Keratinocyte (primary cell): ENCODE measurements around the gene PLA2G12A. TPM values are rescaled to one million over a fixed set of nuclear protein-coding genes. Genes with fewer than 3 reads are reported as not detected.

Experiments
- DNase-seq: peaks from one replicate; pipeline ENCODE4 v3.0.0-alpha.2; 2011; ENCODE audit warnings: low read depth, missing footprints, low spot score
- FAIRE-seq: peaks from 2 replicates; lab custom pipeline; 2011; peaks lifted over from hg19 to GRCh38; lab: Jason Lieb, UNC
- H2AFZ ChIP-seq: 2 replicates; pipeline ENCODE4 v1.6.0; 2012; ENCODE audit warnings: low read length, control low read depth, inconsistent platforms; ENCODE audit not compliant: control insufficient read depth
- H3K27ac ChIP-seq: 2 replicates; pipeline ENCODE4 v1.5.1; 2011; ENCODE audit warnings: low read length; ENCODE audit not compliant: control insufficient read depth, insufficient read depth
- H3K27me3 ChIP-seq: 3 replicates; pipeline ENCODE4 v1.6.0; 2011; ENCODE audit warnings: low read length; ENCODE audit not compliant: control insufficient read depth, insufficient read depth; ENCODE audit errors: extremely low read depth
- H3K36me3 ChIP-seq, 2 experiments: 2 replicates in 1 of 2; 3 replicates in 1 of 2; pipeline ENCODE4 v1.5.1; 2011; ENCODE audit warnings: low read length in 2 of 2, mild to moderate bottlenecking in 1 of 2; ENCODE audit not compliant: control insufficient read depth in 2 of 2, insufficient read depth in 2 of 2; ENCODE audit errors: extremely low read depth in 1 of 2
- H3K4me1 ChIP-seq: 3 replicates; pipeline ENCODE4 v1.5.1; 2011; ENCODE audit warnings: low read length; ENCODE audit not compliant: control insufficient read depth, insufficient read depth; ENCODE audit errors: extremely low read depth
- H3K4me2 ChIP-seq: 3 replicates; pipeline ENCODE4 v1.6.0; 2011; ENCODE audit warnings: low read depth, low read length; ENCODE audit not compliant: control insufficient read depth, insufficient read depth; ENCODE audit errors: extremely low read depth
- H3K4me3 ChIP-seq, 3 experiments: fragments of 200-600 bp in 1 of 3; sonication (generic) in 1 of 3; 2 replicates in 2 of 3; 3 replicates in 1 of 3; pipeline ENCODE4 v1.5.1; 2011 to 2016; ENCODE audit warnings: low read length in 3 of 3, mild to moderate bottlenecking in 3 of 3, control low read depth in 2 of 3, inconsistent platforms in 1 of 3, low read depth in 1 of 3, mixed read lengths in 1 of 3, mixed run types in 1 of 3, moderate library complexity in 1 of 3; ENCODE audit not compliant: control insufficient read depth in 2 of 3, insufficient read depth in 2 of 3; ENCODE audit errors: extremely low read depth in 1 of 3
- H3K79me2 ChIP-seq: 2 replicates; pipeline ENCODE4 v1.6.0; 2012; ENCODE audit warnings: low read length; ENCODE audit not compliant: control insufficient read depth, insufficient read depth
- H3K9ac ChIP-seq: 3 replicates; pipeline ENCODE4 v1.6.0; 2011; ENCODE audit warnings: low read length; ENCODE audit not compliant: control insufficient read depth, insufficient read depth; ENCODE audit errors: extremely low read depth
- H3K9me1 ChIP-seq: 3 replicates; pipeline ENCODE4 v1.6.0; 2011; ENCODE audit warnings: low read length; ENCODE audit not compliant: control insufficient read depth, insufficient read depth; ENCODE audit errors: extremely low read depth
- H3K9me3 ChIP-seq: 2 replicates; pipeline ENCODE4 v1.5.1; 2012; ENCODE audit warnings: low read depth, low read length; ENCODE audit not compliant: control insufficient read depth
- H4K20me1 ChIP-seq: 3 replicates; pipeline ENCODE4 v1.6.0; 2011; ENCODE audit warnings: low read length; ENCODE audit not compliant: control insufficient read depth, insufficient read depth; ENCODE audit errors: extremely low read depth
- EZH2 ChIP-seq: IDR thresholded peaks from one replicate; pipeline ENCODE4 v1.6.1; 2012; ENCODE audit warnings: inconsistent platforms, mild to moderate bottlenecking, low read length, moderate library complexity
- dilution Hi-C: fragments of 300-500 bp; cut with MboI; formaldehyde crosslinking; loops from one replicate; pipeline ENCODE4 v1.7.0; 2020; ENCODE audit warnings: low sequenced_read_pairs; ENCODE audit not compliant: extremely low pct_ligation_motif_present
- polyA plus RNA-seq, 5 experiments: library from polyadenylated mRNA; depleted of rRNA in 3 of 5; stranded (reverse) in 3 of 5; stranded (forward) in 1 of 5; unstranded in 1 of 5; fragments of >200 nt; gene quantifications; 1 replicate in 1 of 5; 2 replicates in 3 of 5; 3 replicates in 1 of 5; pipeline versions ENCODE4 v1.2.1 to v1.2.3, GENCODE V29; 2011 to 2012; ENCODE audit warnings: missing spikeins in 2 of 5, low read depth in 1 of 5, low replicate concordance in 1 of 5
- TF ChIP-seq, protein P1 (sequence below), 3 experiments: IDR thresholded peaks in 1 of 3; conservative IDR thresholded peaks in 1 of 3; optimal IDR thresholded peaks in 1 of 3; 2 replicates in 2 of 3; 3 replicates in 1 of 3; pipeline versions ENCODE3 to v1.5.1; 2011; ENCODE audit warnings: low read length in 3 of 3, mild to moderate bottlenecking in 3 of 3, moderate library complexity in 2 of 3, control low read depth in 1 of 3, inconsistent platforms in 1 of 3; ENCODE audit not compliant: insufficient read depth in 2 of 3; ENCODE audit errors: extremely low read depth in 1 of 3

Gene PLA2G12A
- polyA plus RNA-seq, 1 donor (not counting 4 experiments of a cell fraction or from before 2014, with no cell fraction given) = 63.7 TPM

- Histone ChIP-seq H4K20me1 (no peaks in the 10 kb centered on the region), H3K79me2 (no peaks in the 10 kb centered on the region), H3K9me3 (no peaks in the 10 kb centered on the region), H3K9ac (no peak overlapping the region), H3K4me3 (no peak overlapping the region), H3K4me2 (no peak overlapping the region), H3K27me3 (no peaks in the 10 kb centered on the region), H3K27ac (no peak overlapping the region), H2AFZ (no peak overlapping the region), H3K4me1 (no peaks in the 10 kb centered on the region), H3K9me1 (no peaks in the 10 kb centered on the region), H3K36me3 (peaks cover 2 to 12% of the 10 kb centered on the region in 2 experiments)
- dilution Hi-C loops = no loop called here
- DNase-seq (no peak), FAIRE-seq (no peak)
- TF ChIP-seq EZH2 = no peak
- TF ChIP-seq, protein P1, sequence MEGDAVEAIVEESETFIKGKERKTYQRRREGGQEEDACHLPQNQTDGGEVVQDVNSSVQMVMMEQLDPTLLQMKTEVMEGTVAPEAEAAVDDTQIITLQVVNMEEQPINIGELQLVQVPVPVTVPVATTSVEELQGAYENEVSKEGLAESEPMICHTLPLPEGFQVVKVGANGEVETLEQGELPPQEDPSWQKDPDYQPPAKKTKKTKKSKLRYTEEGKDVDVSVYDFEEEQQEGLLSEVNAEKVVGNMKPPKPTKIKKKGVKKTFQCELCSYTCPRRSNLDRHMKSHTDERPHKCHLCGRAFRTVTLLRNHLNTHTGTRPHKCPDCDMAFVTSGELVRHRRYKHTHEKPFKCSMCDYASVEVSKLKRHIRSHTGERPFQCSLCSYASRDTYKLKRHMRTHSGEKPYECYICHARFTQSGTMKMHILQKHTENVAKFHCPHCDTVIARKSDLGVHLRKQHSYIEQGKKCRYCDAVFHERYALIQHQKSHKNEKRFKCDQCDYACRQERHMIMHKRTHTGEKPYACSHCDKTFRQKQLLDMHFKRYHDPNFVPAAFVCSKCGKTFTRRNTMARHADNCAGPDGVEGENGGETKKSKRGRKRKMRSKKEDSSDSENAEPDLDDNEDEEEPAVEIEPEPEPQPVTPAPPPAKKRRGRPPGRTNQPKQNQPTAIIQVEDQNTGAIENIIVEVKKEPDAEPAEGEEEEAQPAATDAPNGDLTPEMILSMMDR (optimal IDR thresholded peaks at IDR 0.05 in 1 of 3, IDR thresholded peaks at IDR 0.05 in 1 of 3, conservative IDR thresholded peaks at IDR 0.05 in 1 of 3; ENCODE audit: extremely low read depth in 1 of 3, insufficient read depth in 2 of 3, low read length in 3 of 3) = no peak
Measured at GRCh38 chr4:109690690-109691410, 39.0 kb downstream of the PLA2G12A start.

DNA sequence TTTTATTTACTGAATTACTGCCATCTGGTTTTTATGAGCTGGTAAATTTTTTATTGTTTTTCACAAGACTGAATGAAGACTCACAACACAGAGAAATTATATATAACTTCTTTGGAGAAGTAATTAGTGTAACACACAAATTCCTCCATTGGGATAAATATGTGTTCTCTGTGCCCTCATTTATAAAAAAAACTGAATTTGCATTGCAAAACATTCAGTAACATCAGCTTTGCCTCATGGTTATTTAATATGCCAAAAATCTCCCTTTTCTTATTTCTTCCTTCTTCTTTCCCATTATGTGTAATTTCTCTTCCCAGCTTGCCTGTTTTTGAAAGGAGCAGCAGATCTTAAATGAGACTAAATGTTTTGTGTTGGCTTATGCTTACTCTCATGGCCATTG is 45.1 kb downstream of the PLA2G12A start:
- no peak overlapping the region for H3K4me2 ChIP-seq
- TF ChIP-seq, protein P1 (optimal IDR thresholded peaks at IDR 0.05 in 1 of 3, IDR thresholded peaks at IDR 0.05 in 1 of 3, conservative IDR thresholded peaks at IDR 0.05 in 1 of 3; ENCODE audit: extremely low read depth in 1 of 3, insufficient read depth in 2 of 3, low read length in 3 of 3) = no peak
- TF ChIP-seq EZH2 = no peak
- no peaks in the 10 kb centered on the region for H3K27me3 ChIP-seq
- H3K27ac ChIP-seq = no peak overlapping the region
- H3K79me2 ChIP-seq = no peaks in the 10 kb centered on the region
- no peak overlapping the region for H2AFZ ChIP-seq
- H3K4me3 ChIP-seq = no peak overlapping the region
- peaks cover 2 to 3% of the 10 kb centered on the region in 2 experiments for H3K36me3 ChIP-seq
- DNase-seq = no peak
- H4K20me1 ChIP-seq = no peaks in the 10 kb centered on the region
- no peaks in the 10 kb centered on the region for H3K4me1 ChIP-seq
- FAIRE-seq = no peak
- H3K9ac ChIP-seq = no peak overlapping the region
- no peaks in the 10 kb centered on the region for H3K9me1 ChIP-seq
- dilution Hi-C loops = no loop called here
- H3K9me3 ChIP-seq = no peaks in the 10 kb centered on the region
